ENCODE data around the gene MAPK8IP3. TPM values are rescaled to one million over a fixed set of nuclear protein-coding genes. Genes with fewer than 3 reads are reported as not detected.

Gene MAPK8IP3
- polyA plus RNA-seq, 1 donor = 68.6 TPM

- DNase-seq = no peak
These were observed 34.9 kb downstream of the MAPK8IP3 start for GRCh38 chr16:1740781-1741490.

GRCh38 chr16:1741553-1742165 is 35.7 kb downstream of the MAPK8IP3 start:
- DNase-seq = no peak

- no peak for DNase-seq
These were observed 37.7 kb downstream of the MAPK8IP3 start for GRCh38 chr16:1743376-1744337.

- no peak for DNase-seq
These were observed 38.4 kb downstream of the MAPK8IP3 start for GRCh38 chr16:1744338-1744840.

GRCh38 chr16:1745181-1745899 is 39.3 kb downstream of the MAPK8IP3 start:
- no peak for DNase-seq

- DNase-seq = no peak
These were observed 40.1 kb downstream of the MAPK8IP3 start for GRCh38 chr16:1745900-1746692.

- DNase-seq = no peak
These were observed 40.7 kb downstream of the MAPK8IP3 start for GRCh38 chr16:1746693-1747195.

- no peak for DNase-seq
These were observed 41.9 kb downstream of the MAPK8IP3 start for GRCh38 chr16:1747934-1748333.

- no peak for DNase-seq
These were observed 43.4 kb downstream of the MAPK8IP3 start for GRCh38 chr16:1749152-1750117.

GRCh38 chr16:1751946-1752345 is 46.0 kb downstream of the MAPK8IP3 start:
- DNase-seq = no peak

GRCh38 chr16:1752853-1753252 is 46.9 kb downstream of the MAPK8IP3 start:
- no peak for DNase-seq

GRCh38 chr16:1754204-1754603 is 48.2 kb downstream of the MAPK8IP3 start:
- DNase-seq = no peak

- no peak for DNase-seq
These were observed 51.9 kb downstream of the MAPK8IP3 start for GRCh38 chr16:1757714-1758461.

- DNase-seq = no peak
These were observed 52.9 kb downstream of the MAPK8IP3 start for GRCh38 chr16:1758923-1759322.

GRCh38 chr16:1759511-1759910 is 53.5 kb downstream of the MAPK8IP3 start:
- DNase-seq = no peak

- DNase-seq = no peak
These were observed 54.9 kb downstream of the MAPK8IP3 start for GRCh38 chr16:1760911-1761310.

GRCh38 chr16:1761751-1762150 is 55.8 kb downstream of the MAPK8IP3 start:
- DNase-seq = no peak

GRCh38 chr16:1762196-1762878 is 56.3 kb downstream of the MAPK8IP3 start:
- DNase-seq = no peak

Measured in left kidney (tissue), 2 donors.